HG02642 (cell line): ENCODE data around the gene NGB.
"Not testable (repeated sequence)": the region's sequence is repeated elsewhere in the genome, so short reads cannot be mapped to it uniquely, and the experiment has no call there.

Experiments
- ATAC-seq: cut with Tn5 transposase; IDR thresholded peaks from one replicate; pipeline ENCODE4 v1.9.1; 2021; ENCODE audit warnings: mild to moderate bottlenecking; ENCODE audit not compliant: unreplicated experiment, poor library complexity

Gene NGB, protein sequence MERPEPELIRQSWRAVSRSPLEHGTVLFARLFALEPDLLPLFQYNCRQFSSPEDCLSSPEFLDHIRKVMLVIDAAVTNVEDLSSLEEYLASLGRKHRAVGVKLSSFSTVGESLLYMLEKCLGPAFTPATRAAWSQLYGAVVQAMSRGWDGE

DNA sequence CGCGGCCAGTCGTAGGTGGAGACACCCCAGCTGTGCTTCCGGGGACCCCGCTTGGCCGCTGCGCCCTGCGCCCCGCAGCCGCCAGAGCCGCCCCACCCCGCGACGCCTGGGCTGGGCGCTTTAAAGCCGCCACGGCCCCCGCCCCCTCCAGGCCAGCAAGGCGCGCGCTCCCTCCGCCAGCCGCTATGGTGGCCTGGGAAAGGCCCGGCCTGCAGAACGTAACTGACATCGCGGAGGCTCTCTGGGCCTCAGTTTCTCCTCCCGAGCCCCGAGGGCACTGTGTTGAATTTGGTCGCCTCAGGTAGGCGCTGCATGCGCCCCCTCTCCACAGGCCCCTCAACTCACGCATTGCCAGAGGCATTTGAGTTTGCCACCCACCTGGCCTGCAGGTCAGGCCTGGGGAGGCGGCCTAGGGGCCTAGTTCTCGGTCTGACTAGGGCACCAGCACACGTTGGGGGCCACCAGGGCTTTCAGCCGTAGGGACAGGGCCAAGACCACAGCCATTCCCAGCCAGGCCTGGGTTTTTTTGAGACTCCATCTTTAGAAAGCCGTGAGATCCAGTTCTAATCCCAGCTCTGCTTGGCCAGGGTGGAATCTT is at the start of gene NGB:
Gene NGB (minus strand): TSS at position 94 of the 598 bp plus-strand sequence. CDS start 269 bp downstream, outside the sequence.
- ATAC-seq: no peak

DNA sequence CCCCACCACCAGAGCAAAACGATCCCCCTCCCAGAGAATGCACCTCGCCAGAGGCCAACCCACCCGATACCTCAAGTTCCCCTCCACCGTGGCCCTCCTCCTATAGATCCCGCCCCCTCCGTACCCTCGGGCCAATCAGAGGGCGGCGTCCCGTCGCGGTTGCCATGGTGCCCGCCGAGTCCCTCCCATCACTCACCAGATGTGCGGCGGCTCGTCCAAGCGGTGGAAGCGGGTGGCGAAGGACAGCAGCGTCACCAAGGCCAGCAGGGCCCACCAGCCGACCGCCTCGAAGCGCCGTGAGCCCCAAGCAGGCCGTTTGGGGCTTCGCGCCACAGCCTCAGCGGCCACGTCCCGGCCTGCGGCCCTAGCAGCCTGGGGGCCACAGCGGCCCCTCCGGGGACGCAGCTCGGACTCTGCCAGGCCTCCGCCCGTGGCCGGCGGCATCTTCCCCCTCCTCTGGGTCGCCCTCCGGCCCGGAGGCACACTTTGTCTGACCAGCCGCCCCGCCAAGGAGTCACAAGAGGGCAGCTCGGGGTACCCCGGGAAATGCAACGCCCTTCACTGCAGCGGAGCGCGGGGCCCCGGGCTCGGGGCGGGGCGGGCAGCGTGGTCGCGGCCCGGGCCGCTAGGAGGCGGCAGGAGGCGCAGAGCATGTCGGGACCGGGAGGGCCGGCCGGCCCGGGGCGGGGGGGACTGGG is 49.4 kb upstream of the NGB start, which contains the start of gene POMT2:
Gene POMT2 (minus strand): TSS at position 646 of the 698 bp plus-strand sequence. CDS start 202 bp downstream, at position 444.
- ATAC-seq: peak; percentile 70

DNA sequence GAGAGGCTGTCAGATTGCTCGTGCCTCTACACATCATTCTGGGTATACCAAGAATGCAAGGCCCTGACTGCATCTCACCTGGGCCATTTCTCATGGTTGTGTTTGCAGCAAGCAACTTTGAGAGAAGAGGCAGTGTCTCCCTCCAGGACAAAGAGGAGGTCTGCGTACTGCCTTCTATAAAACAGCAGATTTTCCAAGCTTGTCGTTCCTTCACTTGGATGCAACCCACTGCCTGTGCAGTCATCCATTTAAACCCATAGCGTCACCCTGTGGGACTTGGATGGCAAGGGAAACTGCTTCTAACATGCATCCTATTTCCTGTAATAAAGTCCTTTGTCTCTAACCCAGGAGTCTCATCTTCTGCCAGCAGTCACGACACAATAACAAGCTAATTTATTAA is 48.4 kb upstream of the NGB start:
- no peak for ATAC-seq

DNA sequence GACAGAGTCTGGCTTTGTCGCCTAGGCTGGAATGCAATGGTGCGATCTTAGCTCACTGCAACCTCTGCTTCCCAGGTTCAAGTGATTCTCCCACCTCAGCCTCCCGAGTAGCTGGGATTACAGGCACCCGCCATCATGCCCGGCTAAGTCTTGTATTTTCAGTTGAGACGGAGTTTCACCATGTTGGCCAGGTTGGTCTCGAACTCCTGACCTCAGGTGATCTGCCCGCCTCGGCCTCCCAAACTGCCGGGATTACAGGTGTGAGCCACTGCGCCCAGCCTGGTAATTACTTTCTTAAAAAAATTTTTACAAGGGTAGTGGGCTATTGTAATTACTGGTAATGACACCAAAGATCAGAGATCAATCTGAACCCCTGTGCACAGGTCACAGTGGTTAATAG is 47.8 kb upstream of the NGB start:
- ATAC-seq: not testable (repeated sequence)

DNA sequence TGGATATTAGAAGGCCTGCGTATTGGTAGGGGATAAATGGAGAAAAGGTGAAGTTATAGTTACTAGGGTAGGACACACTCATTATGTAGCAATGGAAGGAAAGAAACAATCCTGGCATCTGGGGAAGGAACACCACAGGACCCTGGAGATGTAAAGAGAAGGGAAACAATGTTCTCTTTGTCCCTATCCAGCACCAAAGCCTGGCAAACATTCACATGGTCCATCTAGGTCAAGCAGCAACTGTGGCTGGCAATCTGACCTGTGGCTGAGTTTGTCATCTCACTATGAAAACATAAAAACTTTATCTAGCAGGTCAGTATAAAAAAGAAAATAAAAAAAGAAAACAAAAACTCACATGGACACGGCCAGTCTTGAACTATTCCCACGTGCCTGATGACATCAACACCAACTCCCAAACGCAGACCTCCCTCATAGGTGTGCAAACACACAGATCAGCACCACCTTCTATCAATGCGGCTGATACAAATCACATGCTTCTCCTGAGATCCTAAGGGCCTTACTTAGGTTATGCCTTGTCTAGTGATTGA is 47.1 kb upstream of the NGB start:
- no peak for ATAC-seq

DNA sequence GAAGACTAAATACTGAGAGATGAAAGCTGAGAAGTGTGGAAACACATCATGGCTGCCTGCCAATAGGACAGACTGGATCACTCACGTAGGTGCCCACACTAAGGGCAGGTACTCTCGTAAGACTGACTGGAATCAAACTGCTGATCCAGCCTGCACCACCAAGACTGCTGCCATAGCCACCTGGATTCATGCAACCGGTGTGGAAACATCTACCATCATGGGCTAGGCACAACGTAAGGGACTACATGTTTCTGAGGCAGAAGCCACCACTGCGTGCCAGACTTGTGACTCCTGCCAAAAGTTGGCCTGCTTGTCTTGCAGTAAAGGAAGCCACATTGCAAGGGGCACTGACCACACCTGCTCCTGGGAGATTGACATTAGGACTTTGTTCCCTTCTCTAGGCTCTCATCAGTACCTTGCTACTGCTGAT is 45.9 kb upstream of the NGB start:
- ATAC-seq: no peak

DNA sequence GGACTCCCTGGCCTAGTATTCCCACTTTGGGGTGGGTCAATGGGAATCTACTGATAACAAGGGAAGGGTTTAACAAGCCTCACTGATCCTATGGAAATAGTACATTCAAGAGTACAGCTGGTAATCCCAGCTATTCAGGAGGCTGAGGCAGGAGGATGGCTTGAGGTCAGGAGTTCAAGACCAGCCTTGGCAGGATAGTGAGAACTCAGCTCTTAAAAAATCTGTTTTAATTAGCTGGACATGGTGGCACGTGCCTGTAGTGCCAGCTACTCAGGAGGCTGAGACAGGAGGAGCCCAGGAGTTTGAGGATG is 45.1 kb upstream of the NGB start:
- ATAC-seq: no peak

DNA sequence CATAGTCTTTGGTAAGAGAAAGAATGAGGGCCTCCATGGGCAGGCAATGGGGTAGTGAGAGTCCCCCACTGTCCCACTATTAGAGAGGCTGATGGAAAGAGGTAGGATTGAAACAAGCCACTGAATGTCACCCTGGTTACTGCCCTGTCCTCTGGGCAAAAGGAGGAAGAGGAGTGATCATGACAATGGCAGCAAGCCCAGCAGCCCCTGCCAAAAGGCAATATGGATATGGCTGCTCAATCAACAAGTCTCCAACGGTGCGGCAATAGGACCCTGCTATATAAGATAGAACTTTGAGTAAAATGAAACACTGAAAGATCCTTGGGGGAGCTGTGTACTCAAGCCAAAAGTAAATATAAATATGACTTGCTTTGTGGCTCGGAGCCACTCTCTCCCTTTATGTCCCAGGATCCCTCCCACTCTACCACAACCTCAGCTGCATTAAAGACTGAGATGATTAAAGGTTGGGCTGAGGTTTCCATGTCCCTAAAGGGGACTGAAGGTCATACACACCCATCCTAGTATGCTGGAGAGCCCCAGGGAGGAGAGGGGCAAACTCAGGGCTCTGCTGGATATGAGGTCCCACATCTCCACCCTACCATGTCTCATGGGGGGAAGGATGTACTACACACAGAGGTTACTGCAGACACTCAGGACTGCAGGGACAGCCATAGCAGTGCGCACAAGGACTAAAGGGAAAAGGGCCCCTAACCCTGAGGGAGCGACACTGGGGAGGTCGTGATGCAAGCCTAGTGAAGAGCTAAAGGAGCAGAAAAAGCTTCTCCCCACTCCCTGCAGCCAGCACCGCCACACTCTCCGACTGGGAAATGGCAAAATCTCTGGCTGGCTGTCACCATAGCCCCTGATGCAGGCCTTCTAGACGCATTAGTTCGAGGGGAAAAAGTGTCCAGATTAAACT is 43.8 kb upstream of the NGB start:
- no peak for ATAC-seq

DNA sequence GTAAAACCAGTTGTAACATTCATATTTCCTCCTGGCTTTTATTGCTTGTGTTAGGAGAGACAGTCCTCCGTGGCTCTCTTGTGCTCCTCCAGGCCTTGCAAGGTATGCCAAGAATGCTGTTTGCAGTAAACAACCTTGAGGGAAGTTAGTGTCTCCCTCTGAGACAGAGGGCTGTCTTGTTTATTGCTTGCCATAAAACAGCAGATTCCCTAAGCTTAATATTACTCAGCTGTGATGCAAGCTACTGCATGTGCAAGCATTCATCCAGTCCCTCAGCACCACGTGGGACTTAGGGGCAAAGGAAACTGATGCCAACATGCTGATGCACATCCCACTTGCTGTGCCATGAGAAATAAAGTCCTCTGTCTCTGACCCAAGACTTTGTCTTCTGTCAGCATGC is 43.0 kb upstream of the NGB start:
- no peak for ATAC-seq

DNA sequence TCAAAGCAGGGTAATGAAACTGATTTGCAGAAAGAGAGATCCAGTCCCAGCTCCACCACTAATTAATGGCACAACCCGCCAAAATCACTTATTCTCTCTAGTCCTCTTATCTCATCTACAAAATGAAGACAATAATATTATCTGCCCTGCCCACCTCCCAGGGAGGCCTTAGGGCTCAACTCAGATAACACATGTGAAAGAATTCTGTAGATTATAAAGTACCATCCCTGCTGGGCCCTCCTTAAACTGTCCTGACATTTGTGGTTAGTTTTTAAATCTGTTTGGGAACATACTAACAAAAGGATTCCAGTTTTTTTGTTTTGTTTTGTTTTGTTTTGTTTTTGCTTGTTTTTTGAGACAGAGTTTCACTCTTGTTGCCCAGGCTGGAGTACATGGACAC is 42.4 kb upstream of the NGB start:
- no peak for ATAC-seq

DNA sequence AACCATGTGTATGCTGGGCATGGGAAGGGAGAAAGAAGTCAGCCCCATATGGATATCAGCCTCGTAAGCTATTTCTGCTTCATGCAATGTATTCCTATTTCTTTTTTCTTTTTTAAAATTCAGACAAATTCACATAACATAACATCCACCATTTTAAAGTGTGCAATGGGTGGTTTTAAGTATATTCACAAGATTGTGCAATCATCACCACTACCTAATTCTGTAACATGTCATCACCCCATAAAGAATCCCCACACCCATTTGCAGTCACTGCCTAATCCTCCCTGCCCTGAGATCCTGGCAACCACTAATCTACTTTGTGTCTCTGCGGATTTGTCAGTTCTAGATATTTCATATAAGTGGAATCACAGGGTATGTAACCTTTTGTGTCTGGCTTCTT is 40.2 kb upstream of the NGB start:
- ATAC-seq: no peak

DNA sequence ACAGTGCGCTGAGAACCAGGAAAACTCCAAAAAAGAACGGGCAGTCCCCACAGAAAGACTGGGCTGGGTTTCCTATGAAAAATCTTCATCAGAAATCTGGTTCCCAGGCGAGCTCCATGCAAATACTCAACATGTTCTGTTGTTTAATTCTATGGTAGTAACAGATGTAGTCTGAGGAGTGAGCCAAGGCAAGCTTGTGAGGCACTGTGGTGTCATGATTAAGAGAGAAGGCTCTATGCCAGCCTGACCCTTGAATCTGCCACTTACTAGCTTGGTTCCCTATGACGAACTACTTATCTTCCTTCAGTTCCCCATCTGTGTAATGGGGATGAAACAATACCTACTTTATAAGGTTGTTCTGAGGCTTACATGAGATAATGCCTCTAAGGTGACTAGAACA is 39.0 kb upstream of the NGB start:
- ATAC-seq: no peak

DNA sequence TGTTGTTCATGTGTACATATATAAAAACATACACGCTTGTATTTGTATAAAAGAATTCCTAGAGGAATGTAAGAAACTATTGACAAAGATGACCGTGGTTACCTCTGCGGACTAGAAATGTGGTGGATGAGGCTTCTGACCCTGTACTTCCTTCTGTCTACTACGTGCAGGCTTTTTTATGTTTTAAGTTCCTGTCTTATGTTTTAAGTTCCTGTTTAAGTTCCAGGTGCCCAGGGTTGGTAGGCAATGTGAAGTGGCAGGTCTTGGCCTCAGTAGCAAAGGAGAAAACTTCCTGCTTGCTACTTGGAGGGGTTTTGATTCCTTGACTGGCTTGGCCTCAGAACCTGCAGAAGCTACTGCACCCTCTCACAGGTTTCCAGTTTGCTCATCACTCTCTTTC is 38.1 kb upstream of the NGB start:
- ATAC-seq: no peak

DNA sequence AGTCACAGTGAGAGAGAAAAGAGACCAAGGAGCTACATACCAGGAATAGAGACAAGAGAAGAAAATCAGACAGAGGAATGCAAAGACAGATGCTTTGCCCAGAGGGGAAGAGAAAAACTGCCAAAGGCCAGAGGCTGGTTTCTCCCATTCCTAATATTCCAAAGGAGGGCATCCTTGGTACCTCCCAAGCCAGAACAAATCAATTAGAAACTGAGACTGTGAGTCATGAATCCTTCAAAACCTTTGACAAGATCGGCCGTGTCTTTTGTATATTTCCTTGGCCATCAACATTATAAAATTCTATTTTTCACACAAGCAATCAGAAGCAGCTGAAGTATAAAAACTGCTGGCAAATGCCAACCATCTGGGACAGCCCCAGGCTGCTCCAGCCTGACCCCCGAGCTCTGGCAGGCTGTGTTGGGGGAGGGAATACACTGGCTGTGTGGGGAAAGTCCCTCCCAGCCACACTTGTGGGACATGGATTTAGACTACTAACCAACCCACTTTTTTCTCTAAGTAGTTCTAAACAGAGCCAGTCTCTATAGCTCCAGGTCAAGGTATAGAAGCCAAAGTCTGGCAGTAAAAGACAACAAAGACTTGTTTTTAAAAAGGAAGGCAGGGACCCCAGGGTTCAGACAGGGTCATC is 36.0 kb upstream of the NGB start:
- no peak for ATAC-seq

DNA sequence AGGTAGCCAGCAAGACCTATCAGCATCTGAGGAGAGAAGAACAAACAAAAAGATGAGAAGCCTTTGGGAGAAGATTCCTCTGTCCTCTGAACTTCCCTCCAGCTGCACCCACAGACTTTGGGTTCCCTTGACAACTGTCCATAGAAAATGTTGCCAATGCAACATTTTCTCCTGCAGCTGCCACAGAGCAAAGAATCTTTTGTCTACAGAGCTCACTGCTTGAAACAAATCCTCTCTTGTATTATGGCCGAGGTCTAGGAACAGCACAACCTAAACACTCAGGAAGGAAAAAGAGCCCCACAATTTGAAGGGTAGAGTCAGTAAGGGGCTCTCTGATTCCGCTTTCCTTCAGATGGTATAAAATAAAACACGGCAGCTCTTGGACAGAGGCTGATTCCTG is 35.4 kb upstream of the NGB start:
- ATAC-seq: no peak

DNA sequence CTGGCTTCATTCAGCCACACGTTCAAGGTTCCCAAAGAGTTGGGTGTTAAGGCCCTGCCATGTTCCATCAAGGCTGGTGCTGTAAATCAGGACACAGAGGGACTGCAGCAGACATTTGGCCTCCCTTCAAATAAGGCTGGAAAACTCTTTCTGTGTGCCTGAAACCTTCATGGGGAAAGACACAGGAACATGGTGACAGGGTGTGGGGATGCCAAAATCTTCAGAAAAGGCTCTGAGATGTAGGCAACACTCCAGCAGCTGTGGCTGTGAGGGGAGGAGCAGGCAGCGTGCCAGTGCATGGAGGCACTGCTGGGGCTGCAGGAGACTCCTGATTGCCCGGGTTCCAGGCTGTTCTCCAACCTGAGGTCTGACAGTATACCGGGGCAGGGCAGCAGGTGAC is 34.7 kb upstream of the NGB start:
- ATAC-seq: no peak

DNA sequence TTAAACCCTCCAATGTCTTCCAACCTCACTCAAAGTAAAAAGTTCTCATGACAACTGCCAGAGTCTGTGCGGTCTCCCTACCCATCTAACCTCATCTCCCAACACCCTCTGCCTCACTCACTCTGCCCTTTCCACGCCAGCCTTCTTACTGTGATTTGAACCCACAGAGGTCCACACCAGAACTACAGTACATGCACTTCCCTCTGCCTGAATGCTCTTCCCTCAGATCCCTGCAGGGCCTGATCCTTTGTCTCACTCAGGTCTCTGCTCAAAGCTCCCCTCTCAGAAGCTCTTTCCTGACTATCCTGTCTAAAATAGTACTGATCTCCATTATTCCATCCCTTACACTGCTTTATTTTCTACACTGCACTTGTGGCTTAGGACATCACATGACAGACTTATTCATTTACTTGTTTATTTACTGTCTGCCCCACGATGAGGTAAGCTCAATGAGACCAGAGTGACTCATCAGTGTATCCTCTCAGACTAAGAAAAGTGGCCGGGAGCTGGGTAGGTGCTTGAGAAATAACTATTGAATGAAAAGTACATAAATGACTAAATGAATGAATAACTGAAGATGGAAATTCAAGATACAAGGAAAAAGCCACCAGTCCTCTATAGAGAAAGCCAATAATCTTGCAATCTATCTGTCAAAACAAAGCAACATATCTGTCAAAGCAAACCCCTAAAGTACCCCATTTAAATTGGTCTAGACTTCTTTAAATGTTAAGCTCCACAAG is 32.6 kb upstream of the NGB start:
- ATAC-seq: no peak

DNA sequence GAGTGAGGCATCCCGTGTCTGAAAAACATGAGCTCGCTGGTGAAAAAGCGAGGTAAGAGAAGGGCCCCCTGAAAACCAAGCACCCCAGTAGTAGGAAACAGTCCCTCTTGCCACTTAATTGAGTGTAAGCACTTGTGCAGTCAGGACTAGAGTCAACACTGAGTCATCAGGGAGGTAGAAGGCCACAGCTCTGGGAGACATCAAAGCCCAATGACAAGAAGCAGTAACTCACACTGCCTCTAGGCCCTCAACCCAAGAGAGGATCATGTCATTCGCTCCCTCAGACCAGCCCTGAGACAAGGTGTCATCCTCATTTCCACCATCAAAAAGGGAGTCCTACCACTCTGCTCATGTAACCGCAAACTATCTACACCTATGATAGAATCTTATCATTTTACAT is 31.9 kb upstream of the NGB start:
- no peak for ATAC-seq

DNA sequence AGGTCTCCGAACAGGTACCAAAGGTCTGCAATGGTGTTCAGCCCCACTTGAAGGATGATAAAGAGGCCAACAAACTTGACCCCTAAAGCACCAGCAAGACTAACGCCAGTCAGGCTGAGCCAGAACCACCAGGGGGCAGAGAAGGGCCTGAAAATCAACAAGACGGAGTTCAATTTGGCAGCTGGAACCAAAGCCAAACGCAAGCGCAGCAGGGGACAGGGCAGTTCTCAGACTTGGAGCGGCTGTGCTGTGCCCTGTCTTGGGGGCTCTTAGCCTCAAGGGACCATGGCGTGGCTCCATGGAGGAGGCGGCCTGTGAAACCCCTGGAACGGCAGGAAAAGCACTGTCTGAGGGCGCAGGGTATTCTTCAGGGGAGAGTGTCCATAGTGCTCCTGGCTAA is 30.1 kb upstream of the NGB start:
- ATAC-seq: no peak

DNA sequence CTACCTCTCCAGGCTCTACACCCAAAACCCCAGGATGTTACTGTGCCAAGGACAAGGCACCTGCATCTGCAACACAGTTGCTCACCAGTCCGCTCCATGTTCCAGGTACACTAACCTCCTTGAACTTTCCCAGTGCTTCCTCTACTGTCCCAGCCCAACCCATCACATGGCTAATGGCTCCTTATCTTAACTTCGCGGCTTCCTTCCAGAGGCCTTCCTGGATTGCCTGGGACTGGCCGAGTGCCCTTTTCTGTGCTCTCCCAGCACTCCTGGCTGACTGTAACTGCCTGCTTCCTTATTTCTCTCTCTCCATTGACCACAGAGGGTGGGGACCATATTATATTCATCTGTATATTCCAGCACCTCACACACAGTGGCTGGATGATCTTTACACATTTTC is 28.8 kb upstream of the NGB start:
- no peak for ATAC-seq
